Measurements from ENCODE around the gene ANKRD13B. TPM values are rescaled to one million over a fixed set of nuclear protein-coding genes. Genes with fewer than 3 reads are reported as not detected.

Gene ANKRD13B
- total and polyA plus RNA-seq, 2 of the 13 experiments (the other 11 are each of a cell fraction or from before 2014, with no cell fraction given): 1.7 to 1.8 TPM

- TF ChIP-seq, protein P1, sequence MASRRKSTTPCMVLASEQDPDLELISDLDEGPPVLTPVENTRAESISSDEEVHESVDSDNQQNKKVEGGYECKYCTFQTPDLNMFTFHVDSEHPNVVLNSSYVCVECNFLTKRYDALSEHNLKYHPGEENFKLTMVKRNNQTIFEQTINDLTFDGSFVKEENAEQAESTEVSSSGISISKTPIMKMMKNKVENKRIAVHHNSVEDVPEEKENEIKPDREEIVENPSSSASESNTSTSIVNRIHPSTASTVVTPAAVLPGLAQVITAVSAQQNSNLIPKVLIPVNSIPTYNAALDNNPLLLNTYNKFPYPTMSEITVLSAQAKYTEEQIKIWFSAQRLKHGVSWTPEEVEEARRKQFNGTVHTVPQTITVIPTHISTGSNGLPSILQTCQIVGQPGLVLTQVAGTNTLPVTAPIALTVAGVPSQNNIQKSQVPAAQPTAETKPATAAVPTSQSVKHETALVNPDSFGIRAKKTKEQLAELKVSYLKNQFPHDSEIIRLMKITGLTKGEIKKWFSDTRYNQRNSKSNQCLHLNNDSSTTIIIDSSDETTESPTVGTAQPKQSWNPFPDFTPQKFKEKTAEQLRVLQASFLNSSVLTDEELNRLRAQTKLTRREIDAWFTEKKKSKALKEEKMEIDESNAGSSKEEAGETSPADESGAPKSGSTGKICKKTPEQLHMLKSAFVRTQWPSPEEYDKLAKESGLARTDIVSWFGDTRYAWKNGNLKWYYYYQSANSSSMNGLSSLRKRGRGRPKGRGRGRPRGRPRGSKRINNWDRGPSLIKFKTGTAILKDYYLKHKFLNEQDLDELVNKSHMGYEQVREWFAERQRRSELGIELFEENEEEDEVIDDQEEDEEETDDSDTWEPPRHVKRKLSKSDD (CRISPR knock-in tag; IDR thresholded peaks at IDR 0.05; ENCODE audit: low read depth): no peak
- TF ChIP-seq TBX3 (IDR thresholded peaks at IDR 0.05; ENCODE audit: borderline replicate concordance) (no peak), RBM39 (IDR thresholded peaks at IDR 0.05; ENCODE audit: low read depth, low read length, poor library complexity, severe bottlenecking) (no peak), STAT6 (CRISPR knock-in tag; IDR thresholded peaks at IDR 0.05; ENCODE audit: borderline replicate concordance) (no peak), MZF1 (CRISPR knock-in tag; IDR thresholded peaks at IDR 0.05; ENCODE audit: borderline replicate concordance) (no peak), HNF4A (CRISPR knock-in tag; IDR thresholded peaks at IDR 0.05) (no peak), HIC2 (CRISPR knock-in tag; IDR thresholded peaks at IDR 0.05; ENCODE audit: low read depth) (no peak), ZGPAT (CRISPR knock-in tag; IDR thresholded peaks at IDR 0.05) (peak; percentile 26; the same call in 1 of the 2 replicates), YEATS4 (CRISPR knock-in tag; IDR thresholded peaks at IDR 0.05; ENCODE audit: borderline replicate concordance) (no peak), MAZ (IDR thresholded peaks at IDR 0.05; ENCODE audit: borderline replicate concordance, low read depth, low read length) (peak; percentile 76), MAZ (CRISPR knock-in tag; IDR thresholded peaks at IDR 0.05; ENCODE audit: low read depth) (peak; percentile 56; the same call in 1 of the 2 replicates), CAMTA2 (CRISPR knock-in tag; IDR thresholded peaks at IDR 0.05; ENCODE audit: borderline replicate concordance) (no peak), ZFP36L2 (CRISPR knock-in tag; IDR thresholded peaks at IDR 0.05) (no peak), ELF4 (CRISPR knock-in tag; IDR thresholded peaks at IDR 0.05; ENCODE audit: borderline replicate concordance) (no peak)
- TF ChIP-seq, protein P2, sequence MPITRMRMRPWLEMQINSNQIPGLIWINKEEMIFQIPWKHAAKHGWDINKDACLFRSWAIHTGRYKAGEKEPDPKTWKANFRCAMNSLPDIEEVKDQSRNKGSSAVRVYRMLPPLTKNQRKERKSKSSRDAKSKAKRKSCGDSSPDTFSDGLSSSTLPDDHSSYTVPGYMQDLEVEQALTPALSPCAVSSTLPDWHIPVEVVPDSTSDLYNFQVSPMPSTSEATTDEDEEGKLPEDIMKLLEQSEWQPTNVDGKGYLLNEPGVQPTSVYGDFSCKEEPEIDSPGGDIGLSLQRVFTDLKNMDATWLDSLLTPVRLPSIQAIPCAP (CRISPR knock-in tag; IDR thresholded peaks at IDR 0.05; ENCODE audit: low read depth): no peak
- TF ChIP-seq, protein P3, sequence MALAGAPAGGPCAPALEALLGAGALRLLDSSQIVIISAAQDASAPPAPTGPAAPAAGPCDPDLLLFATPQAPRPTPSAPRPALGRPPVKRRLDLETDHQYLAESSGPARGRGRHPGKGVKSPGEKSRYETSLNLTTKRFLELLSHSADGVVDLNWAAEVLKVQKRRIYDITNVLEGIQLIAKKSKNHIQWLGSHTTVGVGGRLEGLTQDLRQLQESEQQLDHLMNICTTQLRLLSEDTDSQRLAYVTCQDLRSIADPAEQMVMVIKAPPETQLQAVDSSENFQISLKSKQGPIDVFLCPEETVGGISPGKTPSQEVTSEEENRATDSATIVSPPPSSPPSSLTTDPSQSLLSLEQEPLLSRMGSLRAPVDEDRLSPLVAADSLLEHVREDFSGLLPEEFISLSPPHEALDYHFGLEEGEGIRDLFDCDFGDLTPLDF (CRISPR knock-in tag; IDR thresholded peaks at IDR 0.05): 0 out of 2 replicates have a peak, but pooled peaks have one; percentile 10
These were observed 3.2 kb upstream of the ANKRD13B start, which contains the start of gene GIT1 (continued) for GRCh38 chr17:29589524-29590410.

All from HepG2 (cell line).